G401 (cell line): ENCODE results near the gene ZNF385A. TPM values are rescaled to one million over a fixed set of nuclear protein-coding genes. Genes with fewer than 3 reads are reported as not detected.

Experiments
- total RNA-seq: library from RNA; depleted of rRNA; stranded (reverse); fragments of >200 nt; shearing (Covaris generic); gene quantifications from 2 replicates; pipeline ENCODE4 v1.2.3, GENCODE V29; 2014; rRNA removed

ZNF385A gene
- total RNA-seq, 1 experiment from 2014 or later, result 8.6 TPM

Other genes with a start within 250 kb of the ZNF385A start
- gene SMUG1, start 195.7 kb downstream of the ZNF385A start, total RNA-seq, result 52.2 and 64.7 TPM in 2 replicates
- 59.0 and 67.6 TPM in 2 replicates for gene CBX5, start 104.6 kb downstream of the ZNF385A start, total RNA-seq
- 312 and 417 TPM in 2 replicates for gene HNRNPA1, start 104.0 kb downstream of the ZNF385A start, total RNA-seq
- 13.7 and 18.5 TPM in 2 replicates for gene NFE2, start 83.7 kb downstream of the ZNF385A start, total RNA-seq
- 219 and 225 TPM in 2 replicates for gene COPZ1, start 59.6 kb downstream of the ZNF385A start, total RNA-seq
- 1.0 TPM in 1 of 2 replicates, not detected in the other for gene GPR84, start 20.2 kb downstream of the ZNF385A start, total RNA-seq
- gene ITGA5, start 34.5 kb upstream of the ZNF385A start, total RNA-seq, result 49.1 and 58.8 TPM in 2 replicates
- gene GTSF1, start 88.9 kb upstream of the ZNF385A start, total RNA-seq, result not detected in 2 replicates
- not detected in 2 replicates for gene NCKAP1L, start 113.0 kb upstream of the ZNF385A start, total RNA-seq
- gene PDE1B, start 164.9 kb upstream of the ZNF385A start, total RNA-seq, result not detected in 2 replicates
- not detected in 2 replicates for gene PPP1R1A, start 203.9 kb upstream of the ZNF385A start, total RNA-seq